ENCODE data around the gene S1PR5. TPM values are rescaled to one million over a fixed set of nuclear protein-coding genes. Genes with fewer than 3 reads are reported as not detected.
A peak's percentile ranks its signal among the peaks of the same experiment; 100 is the strongest.
"Not testable (repeated sequence)": the region's sequence is repeated elsewhere in the genome, so short reads cannot be mapped to it uniquely, and the experiment has no call there.

Gene S1PR5
- total RNA-seq, 2 donors from 2014 or later = 3.4 to 17.0 TPM

DNA sequence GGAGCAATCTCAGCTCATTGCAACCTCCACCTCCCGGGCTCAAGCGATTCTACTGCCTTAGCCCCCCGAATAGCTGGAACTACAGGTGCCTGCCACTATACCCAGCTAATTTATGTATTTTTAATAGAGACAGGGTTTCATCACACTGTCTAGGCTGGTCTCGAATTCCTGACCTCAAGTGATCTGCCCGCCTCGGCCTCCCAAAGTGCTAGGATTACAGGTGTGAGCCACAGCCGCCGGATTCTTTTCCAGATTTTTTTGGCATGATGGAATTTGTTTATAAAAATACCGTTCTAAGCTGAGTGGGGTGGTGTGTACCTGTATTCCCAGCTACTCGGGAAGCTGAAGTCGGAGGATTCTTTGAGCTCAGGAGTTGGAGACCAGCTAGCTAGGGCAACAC, 20.4 kb upstream of the S1PR5 start:
- TF ChIP-seq, protein P1, sequence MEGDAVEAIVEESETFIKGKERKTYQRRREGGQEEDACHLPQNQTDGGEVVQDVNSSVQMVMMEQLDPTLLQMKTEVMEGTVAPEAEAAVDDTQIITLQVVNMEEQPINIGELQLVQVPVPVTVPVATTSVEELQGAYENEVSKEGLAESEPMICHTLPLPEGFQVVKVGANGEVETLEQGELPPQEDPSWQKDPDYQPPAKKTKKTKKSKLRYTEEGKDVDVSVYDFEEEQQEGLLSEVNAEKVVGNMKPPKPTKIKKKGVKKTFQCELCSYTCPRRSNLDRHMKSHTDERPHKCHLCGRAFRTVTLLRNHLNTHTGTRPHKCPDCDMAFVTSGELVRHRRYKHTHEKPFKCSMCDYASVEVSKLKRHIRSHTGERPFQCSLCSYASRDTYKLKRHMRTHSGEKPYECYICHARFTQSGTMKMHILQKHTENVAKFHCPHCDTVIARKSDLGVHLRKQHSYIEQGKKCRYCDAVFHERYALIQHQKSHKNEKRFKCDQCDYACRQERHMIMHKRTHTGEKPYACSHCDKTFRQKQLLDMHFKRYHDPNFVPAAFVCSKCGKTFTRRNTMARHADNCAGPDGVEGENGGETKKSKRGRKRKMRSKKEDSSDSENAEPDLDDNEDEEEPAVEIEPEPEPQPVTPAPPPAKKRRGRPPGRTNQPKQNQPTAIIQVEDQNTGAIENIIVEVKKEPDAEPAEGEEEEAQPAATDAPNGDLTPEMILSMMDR (IDR thresholded peaks at IDR 0.05) = no peak
- WGBS = 82% methylated on average over 11 of the region's 11 CpGs
- H3K9me3 ChIP-seq = no peaks in the 10 kb centered on the region
- no peak overlapping the region for H3K4me3 ChIP-seq
- no peaks in the 10 kb centered on the region for H3K27me3 ChIP-seq (replicated peaks; ENCODE audit: insufficient read depth)
- H3K27ac ChIP-seq = no peak overlapping the region
- no peaks in the 10 kb centered on the region for H3K4me1 ChIP-seq (replicated peaks)
- intact Hi-C loops (cut with DNase I) = no loop called here
- H3K36me3 ChIP-seq = no peaks in the 10 kb centered on the region
- no peak for DNase-seq (ENCODE audit: low spot score)

DNA sequence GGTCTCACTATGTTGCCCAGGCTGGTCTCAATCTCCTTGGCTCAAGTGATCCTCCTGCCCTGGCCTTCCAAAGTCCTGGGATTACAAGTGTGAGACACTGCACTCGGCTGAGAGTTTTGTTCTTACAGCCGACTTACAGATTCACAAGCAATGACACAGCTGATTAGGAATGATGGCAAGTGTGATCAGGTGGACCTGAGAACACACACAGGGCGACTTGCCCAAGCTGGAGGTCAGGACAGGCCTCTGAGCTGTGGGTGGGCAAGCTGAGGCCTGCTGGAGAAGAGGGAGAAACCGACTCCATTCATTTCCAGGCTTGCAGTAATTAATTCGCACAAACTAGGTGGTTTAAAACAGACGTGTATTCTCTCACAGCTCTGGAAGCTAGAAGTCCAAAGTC, 18.4 kb upstream of the S1PR5 start:
- Histone ChIP-seq H3K4me3 (no peak overlapping the region), H3K27me3 (replicated peaks; ENCODE audit: insufficient read depth) (no peaks in the 10 kb centered on the region), H3K27ac (no peak overlapping the region), H3K9me3 (no peaks in the 10 kb centered on the region), H3K4me1 (replicated peaks) (no peaks in the 10 kb centered on the region), H3K36me3 (no peaks in the 10 kb centered on the region)
- peak; percentile 74 for DNase-seq (ENCODE audit: low spot score)
- intact Hi-C loops (cut with DNase I) = no loop called here
- TF ChIP-seq POLR2A (IDR thresholded peaks at IDR 0.05) (no peak), POLR2AphosphoS5 (IDR thresholded peaks at IDR 0.05) (peak; percentile 79)
- TF ChIP-seq, protein P1 (IDR thresholded peaks at IDR 0.05) = no peak
- WGBS = 44% methylated on average over 6 of the region's 6 CpGs

DNA sequence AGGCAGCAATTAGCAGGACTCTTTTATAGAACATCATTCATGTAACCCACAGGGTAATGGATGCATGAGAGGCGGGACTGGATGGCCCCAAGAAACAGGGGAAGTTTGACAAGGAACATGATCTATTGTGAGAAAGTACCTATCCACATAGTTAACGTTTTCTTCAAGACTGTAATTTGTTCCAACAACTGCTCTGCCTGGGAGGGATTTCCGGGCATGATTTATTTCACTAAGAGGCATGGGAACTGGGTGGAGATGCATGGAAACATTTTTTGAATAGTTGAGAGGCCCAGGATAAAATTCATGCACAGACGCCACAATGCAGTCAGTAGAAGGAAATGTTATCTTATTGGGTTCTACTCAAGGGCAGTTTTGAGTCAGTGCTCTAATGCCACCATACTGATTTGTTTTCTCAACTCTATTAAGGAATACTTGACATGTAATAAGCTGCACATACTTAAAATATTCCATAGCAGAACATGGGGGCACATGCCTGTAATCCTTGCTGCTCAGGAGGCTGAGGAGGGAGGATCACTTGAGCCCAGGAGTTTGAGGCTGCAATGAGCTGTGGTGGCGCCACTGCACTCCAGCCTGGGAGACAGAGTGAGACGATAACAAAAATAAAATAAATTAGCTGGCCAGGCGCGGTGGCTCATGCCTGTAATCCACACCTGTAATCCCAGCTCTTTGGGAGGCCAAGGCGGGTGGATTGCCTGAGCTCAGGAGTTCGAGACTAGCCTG, 16.6 kb upstream of the S1PR5 start:
- DNase-seq (ENCODE audit: low spot score) = no peak
- H3K27ac ChIP-seq = peak overlapping the region in 1 of 2 donors; percentile 14
- no peaks in the 10 kb centered on the region for H3K4me1 ChIP-seq (replicated peaks)
- H3K9me3 ChIP-seq = no peaks in the 10 kb centered on the region
- intact Hi-C loops (cut with DNase I) = no loop called here
- 63% methylated on average over 10 of the region's 10 CpGs for whole genome bisulfite sequencing
- no peaks in the 10 kb centered on the region for H3K27me3 ChIP-seq (replicated peaks; ENCODE audit: insufficient read depth)
- H3K36me3 ChIP-seq = no peaks in the 10 kb centered on the region
- no peak overlapping the region for H3K4me3 ChIP-seq
- TF ChIP-seq POLR2AphosphoS5 (IDR thresholded peaks at IDR 0.05) (peak; percentile 61), POLR2A (IDR thresholded peaks at IDR 0.05) (no peak)
- TF ChIP-seq, protein P1 (IDR thresholded peaks at IDR 0.05) = no peak

DNA sequence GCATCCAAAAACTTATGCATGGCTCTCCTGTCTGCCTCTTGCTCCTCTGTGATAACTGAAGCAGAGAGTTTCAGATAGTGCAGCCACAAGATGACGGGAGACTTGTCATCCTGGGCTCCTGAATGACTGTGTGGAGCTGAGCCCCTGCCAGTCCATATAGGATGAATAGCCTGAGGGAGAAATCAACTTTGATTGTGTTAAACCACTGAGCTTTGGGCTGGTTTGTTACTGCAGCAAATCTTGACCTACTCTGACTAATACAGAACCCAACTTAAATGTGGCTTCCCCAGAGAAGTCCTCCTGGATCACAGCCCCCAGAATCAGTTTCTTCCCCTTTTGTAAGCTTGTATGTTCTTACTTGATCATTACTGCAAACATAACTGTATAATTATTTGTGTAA, 15.2 kb upstream of the S1PR5 start:
- H3K27me3 ChIP-seq (replicated peaks; ENCODE audit: insufficient read depth) = no peaks in the 10 kb centered on the region
- no peaks in the 10 kb centered on the region for H3K4me1 ChIP-seq (replicated peaks)
- H3K9me3 ChIP-seq = no peaks in the 10 kb centered on the region
- no peak overlapping the region for H3K4me3 ChIP-seq
- no peak overlapping the region for H3K27ac ChIP-seq
- intact Hi-C loops (cut with DNase I) = no loop called here
- H3K36me3 ChIP-seq = no peaks in the 10 kb centered on the region
- TF ChIP-seq POLR2AphosphoS5 (IDR thresholded peaks at IDR 0.05) (no peak), POLR2A (IDR thresholded peaks at IDR 0.05) (no peak)
- TF ChIP-seq, protein P1 (IDR thresholded peaks at IDR 0.05) = no peak
- DNase-seq (ENCODE audit: low spot score) = no peak
- WGBS = 88% methylated on average over 1 of the region's 1 CpG

DNA sequence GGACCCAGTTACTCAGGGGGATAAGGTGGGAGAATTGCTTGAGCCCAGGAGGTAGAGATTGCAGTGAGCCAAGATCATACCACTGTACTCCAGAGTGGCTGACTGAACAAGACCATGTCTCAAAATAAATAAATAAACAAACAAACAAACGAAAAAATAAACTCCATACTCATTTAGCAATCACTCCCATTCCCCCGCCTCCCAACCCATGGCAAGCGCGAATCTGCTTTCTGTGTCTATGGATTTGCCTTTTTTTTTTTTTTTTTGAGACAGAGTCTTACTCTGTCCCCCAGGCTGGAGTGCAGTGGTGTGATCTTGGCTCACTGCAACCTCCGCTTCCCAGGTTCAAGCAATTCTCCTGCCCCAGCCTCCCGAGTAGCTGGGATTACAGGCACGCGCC, 9.6 kb upstream of the S1PR5 start:
- H3K36me3 ChIP-seq; H3K9me3 ChIP-seq; intact Hi-C loops (cut with DNase I); H3K27ac ChIP-seq; H3K4me3 ChIP-seq; H3K4me1 ChIP-seq (replicated peaks); DNase-seq (ENCODE audit: low spot score); H3K27me3 ChIP-seq (replicated peaks; ENCODE audit: insufficient read depth): not testable (repeated sequence)
- WGBS = 89% methylated on average over 8 of the region's 8 CpGs

Measured in prostate gland (tissue), 2 donors.